ENCODE results near the gene BLOC1S3. TPM values are rescaled to one million over a fixed set of nuclear protein-coding genes. Genes with fewer than 3 reads are reported as not detected.

Gene BLOC1S3
- total RNA-seq, 6 experiments from 2014 or later: 10.5 to 14.2 (median 12.2) TPM

GRCh38 chr19:45158503-45159209, 19.9 kb upstream of the BLOC1S3 start:
- H3K27ac Mint-ChIP-seq: no peak overlapping the region
- no peaks in the 10 kb centered on the region for H3K36me3 Mint-ChIP-seq (ENCODE audit: low read depth)
- peaks cover 10% of the 10 kb centered on the region for H3K4me1 Mint-ChIP-seq (ENCODE audit: low read depth)
- peaks cover 11% of the 10 kb centered on the region for H3K27me3 Mint-ChIP-seq (ENCODE audit: insufficient read depth)
- no peak for DNase-seq
- TF ChIP-seq CTCF (IDR thresholded peaks at IDR 0.05): no peak
- H3K4me3 Mint-ChIP-seq: no peak overlapping the region
- H3K9me3 Mint-ChIP-seq: no peaks in the 10 kb centered on the region

GRCh38 chr19:45159210-45159970, 19.2 kb upstream of the BLOC1S3 start:
- Mint-ChIP-seq H3K27me3 (ENCODE audit: insufficient read depth) (peaks cover 10% of the 10 kb centered on the region), H3K9me3 (no peaks in the 10 kb centered on the region), H3K4me1 (ENCODE audit: low read depth) (peaks cover 3% of the 10 kb centered on the region), H3K36me3 (ENCODE audit: low read depth) (no peaks in the 10 kb centered on the region), H3K27ac (no peak overlapping the region), H3K4me3 (no peak overlapping the region)
- TF ChIP-seq CTCF (IDR thresholded peaks at IDR 0.05): no peak
- no peak for DNase-seq

GRCh38 chr19:45159971-45160324, 18.6 kb upstream of the BLOC1S3 start:
- Mint-ChIP-seq H3K4me3 (no peak overlapping the region), H3K27ac (no peak overlapping the region), H3K4me1 (ENCODE audit: low read depth) (no peaks in the 10 kb centered on the region), H3K9me3 (no peaks in the 10 kb centered on the region), H3K27me3 (ENCODE audit: insufficient read depth) (peaks cover 7% of the 10 kb centered on the region), H3K36me3 (ENCODE audit: low read depth) (no peaks in the 10 kb centered on the region)
- TF ChIP-seq CTCF (IDR thresholded peaks at IDR 0.05): no peak
- no peak for DNase-seq

GRCh38 chr19:45160870-45161737, 17.5 kb upstream of the BLOC1S3 start, which contains the start of gene NKPD1:
NKPD1 (minus strand) TSS chr19:45160982; CDS start chr19:45160150, 832 bp downstream.
- Mint-ChIP-seq H3K4me3 (no peak within 1 kb of the TSS), H3K4me1 (ENCODE audit: low read depth) (no peaks in the 10 kb centered on the region), H3K9me3 (no peaks in the 10 kb centered on the region), H3K27ac (no peak within 1 kb of the TSS), H3K27me3 (ENCODE audit: insufficient read depth) (peaks cover 7% of the 10 kb centered on the region), H3K36me3 (ENCODE audit: low read depth) (no peaks in the 10 kb centered on the region)
- TF ChIP-seq CTCF (IDR thresholded peaks at IDR 0.05): no peak
- no peak for DNase-seq

- peaks cover 7% of the 10 kb centered on the region for H3K27me3 Mint-ChIP-seq (ENCODE audit: insufficient read depth)
- no peaks in the 10 kb centered on the region for H3K4me1 Mint-ChIP-seq (ENCODE audit: low read depth)
- no peaks in the 10 kb centered on the region for H3K9me3 Mint-ChIP-seq
- DNase-seq: no peak
- H3K36me3 Mint-ChIP-seq (ENCODE audit: low read depth): no peaks in the 10 kb centered on the region
- no peak overlapping the region for H3K27ac Mint-ChIP-seq
- peak; percentile 72 for TF ChIP-seq CTCF (IDR thresholded peaks at IDR 0.05)
- no peak overlapping the region for H3K4me3 Mint-ChIP-seq
These were observed 16.6 kb upstream of the BLOC1S3 start for GRCh38 chr19:45161738-45162607.
